HG02763 (cell line): ENCODE measurements around the gene IQSEC3.
"Not testable (repeated sequence)": the region's sequence is repeated elsewhere in the genome, so short reads cannot be mapped to it uniquely, and the experiment has no call there.

ENCODE experiments used
- ATAC-seq: cut with Tn5 transposase; IDR thresholded peaks from one replicate; pipeline ENCODE4 v1.9.1; 2021; ENCODE audit warnings: mild to moderate bottlenecking, moderate library complexity; ENCODE audit not compliant: unreplicated experiment

The IQSEC3 gene

DNA sequence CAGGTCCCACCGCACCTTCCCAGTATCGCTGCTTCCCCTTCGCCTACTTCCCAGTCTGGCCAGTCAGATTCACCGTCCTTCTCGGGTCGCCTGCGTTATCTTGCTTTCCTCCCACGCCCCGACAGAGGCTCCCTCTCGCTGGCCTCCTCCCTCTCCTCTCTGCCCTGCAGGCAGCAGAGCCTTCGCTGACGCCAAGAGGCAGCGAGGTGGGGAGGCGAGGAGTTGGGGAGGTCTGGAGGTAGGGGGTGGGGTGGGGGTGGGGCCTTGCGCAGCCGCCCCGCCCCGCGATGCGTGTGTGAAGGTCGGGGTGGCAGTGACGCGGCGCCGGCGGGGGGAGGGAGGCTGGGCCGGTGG, at the start of gene IQSEC3:
IQSEC3 (plus strand) TSS at position 340 of the 354 bp plus-strand sequence. CDS start 116 bp downstream, outside the sequence.
- ATAC-seq = not testable (repeated sequence)

DNA sequence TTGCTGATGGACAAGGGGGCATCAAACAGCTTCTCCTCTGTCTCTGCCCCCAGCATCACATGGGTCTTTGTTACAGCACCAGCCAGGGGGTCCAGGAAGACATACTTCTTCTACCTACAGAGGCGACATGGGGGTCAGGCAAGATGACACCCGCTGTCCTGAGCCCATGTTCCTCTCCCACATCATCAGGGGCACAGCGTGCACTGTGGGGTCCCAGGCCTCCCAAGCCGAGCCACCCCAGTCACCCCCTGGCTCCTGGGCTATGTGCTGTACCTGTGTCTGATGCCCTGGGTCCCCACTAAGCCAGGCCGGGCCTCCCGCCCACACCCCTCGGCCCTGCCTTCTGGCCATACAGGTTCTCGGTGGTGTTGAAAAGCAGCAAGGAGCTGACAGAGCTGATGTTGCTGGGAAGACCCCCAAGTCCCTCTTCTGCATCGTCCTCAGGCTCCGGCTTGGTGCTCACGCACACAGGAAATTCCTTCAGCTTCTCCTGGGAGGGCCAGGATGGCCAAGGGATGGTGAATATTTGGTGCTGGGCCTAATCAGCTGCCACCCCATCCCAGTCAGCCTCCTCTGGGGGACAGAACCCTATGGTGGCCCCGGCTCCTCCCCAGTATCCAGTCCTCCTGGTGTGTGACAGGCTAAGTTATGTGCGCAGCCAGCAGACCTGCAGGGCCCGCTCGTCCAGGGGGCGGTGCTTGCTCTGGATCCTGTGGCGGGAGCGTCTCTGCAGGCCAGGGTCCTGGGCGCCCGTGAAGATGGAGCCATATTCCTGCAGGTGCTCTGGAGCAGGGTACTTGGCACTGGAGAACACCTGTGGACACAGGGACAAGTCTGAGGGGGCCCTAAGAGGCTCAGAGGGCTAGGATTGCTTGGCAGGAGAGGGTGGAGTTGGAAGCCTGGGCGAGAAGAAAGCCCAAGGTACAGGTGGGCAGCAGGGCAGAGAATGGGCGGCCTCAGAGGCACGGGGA, 48.9 kb upstream of the IQSEC3 start:
- not testable (repeated sequence) for ATAC-seq

DNA sequence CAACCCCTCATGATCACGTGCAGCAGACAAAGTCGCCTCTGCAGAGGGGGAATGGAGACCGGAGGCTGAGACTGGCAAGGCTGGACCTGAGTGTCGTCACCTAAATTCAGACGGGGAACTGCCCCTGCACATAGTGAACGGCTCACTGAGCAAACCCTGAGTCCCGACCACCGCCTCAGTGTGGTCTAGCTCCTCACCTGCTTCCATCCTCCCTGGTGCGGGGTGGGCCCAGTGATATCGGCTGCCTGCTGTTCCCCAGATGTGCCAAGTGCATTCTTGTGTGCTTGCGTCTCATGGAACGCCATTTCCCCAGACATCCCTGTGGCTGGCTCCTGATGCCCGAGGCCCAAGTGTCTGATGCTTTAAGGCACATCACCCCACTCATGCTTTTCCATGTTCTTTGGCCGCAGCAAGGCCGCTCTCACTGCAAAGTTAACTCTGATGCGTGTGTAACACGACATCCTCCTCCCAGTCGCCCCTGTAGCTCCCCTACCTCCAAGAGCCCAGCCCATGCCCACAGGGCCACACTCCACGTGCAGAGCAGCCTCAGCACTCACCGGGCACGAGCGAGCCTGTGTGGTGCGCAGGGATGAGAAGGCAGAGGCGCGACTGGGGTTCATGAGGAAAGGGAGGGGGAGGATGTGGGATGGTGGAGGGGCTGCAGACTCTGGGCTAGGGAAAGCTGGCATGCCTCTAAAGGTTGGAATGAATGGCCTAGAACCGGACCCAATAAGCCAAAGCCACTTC, 47.6 kb upstream of the IQSEC3 start:
- ATAC-seq = not testable (repeated sequence)

DNA sequence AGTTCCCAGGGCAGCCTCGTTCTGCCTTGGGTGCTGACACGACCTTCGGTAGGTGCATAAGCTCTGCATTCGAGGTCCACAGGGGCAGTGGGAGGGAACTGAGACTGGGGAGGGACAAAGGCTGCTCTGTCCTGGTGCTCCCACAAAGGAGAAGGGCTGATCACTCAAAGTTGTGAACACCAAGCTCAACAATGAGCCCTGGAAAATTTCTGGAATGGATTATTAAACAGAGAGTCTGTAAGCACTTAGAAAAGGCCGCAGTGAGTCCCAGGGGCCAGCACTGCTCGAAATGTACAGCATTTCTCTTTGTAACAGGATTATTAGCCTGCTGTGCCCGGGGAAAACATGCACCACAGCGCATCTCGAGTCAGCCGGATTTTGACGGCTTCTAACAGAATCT, 46.7 kb upstream of the IQSEC3 start:
- ATAC-seq = not testable (repeated sequence)

DNA sequence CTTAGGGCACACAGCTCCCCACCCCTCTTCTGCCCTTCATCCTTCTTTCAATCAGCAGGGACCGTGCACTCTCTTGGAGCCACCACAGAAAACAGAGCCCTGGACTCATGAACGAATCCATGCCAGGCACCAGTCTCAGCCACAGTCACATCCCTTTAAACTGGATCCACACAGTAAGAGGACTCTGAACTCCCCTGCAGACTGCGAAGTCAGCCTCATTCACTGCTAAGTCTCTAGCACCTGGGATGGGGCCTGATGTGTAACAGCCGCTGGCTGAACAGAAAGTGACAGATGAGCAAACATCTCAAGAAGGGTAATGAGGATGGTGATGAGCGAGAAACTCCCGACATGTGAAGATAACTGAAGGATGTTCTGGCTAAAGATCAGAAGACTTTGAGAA, 45.8 kb upstream of the IQSEC3 start:
- no peak for ATAC-seq

DNA sequence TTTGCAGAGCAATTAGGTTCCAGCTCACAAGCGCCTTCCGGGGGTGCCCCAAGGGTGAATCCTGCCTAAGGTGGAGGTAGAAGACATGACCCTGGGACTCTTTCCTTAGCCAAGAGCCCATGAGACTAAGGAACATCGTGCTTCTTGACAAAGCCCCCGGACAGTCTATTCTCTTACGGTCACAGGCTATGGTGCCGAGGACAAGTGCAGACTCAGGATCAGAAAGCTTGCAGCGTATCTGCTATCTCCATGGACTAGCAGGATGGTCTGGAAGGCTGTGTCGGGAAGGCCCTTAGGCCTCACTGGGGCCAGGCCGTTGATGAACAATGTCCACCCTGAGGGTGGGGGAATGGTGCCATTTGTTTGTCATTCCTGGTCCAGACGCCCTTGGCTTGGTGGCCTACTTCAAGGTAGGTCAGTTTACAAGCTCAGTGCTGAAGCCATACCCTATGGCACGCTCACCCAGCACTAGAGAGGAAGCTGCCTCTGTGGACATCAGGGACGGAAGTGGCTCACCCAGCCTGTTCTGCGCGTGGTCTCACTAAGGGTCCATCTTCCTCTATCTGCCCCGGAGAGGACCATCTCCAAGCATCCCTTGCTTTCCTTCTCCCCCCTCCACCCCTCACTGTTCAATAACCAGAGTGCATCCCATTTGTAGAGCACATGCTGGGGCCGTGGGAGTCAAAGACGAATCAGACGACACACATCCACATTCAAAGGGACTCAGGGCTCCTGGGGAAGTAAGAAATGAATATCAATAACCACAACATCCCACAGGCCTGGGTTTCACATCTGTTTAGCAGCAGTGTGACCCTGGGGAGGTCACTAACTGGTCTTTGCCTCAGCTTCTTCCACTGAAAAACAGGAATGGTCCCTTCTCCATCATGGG, 45.0 kb upstream of the IQSEC3 start:
- ATAC-seq = peak; percentile 70

DNA sequence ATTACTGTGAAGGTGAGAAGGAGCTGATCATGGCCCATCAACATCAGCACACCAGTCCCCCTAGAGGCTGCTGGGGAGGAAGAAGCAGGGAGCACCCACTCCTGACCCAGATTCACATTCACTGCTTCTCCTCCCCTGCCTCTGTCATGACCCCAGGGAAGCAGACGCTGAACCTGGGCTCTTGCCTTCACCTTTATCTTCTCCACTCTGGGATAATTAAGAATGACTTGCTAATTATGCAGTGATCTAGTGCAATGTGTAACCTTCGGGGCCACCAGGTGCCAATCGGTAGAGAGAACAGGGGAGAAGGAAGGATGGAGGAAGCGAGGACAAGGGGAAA, 44.4 kb upstream of the IQSEC3 start:
- no peak for ATAC-seq

DNA sequence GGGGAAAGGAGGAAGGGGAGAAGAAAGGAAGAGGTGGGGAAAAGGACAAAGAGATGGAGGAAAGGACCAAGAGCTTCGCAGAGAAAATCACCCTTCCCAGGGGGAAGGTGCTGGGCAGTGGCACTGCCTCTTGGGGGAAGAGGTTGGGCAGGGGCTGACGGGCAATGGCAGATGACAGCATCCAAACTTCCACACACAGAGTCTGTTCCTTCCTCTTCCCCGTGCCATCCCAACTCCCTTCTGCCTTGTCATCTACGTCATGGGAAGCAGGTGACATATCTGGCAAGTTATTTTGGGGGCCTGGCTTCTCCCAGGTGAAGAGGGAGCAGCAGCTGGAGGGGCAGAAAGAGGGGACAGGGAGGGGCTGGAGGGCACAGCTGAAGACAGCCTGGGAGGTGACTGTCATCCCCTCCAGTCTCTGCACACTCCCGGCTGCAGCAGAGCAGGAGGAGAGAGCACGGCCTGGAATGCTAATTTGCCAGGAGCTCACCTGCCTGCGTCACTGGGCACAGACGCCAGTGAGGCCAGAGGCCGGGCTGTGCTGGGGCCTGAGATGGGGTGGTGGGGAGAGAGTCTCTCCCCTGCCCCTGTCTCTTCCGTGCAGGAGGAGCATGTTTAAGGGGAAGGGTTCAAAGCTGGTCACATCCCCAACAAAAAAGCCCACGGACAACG, 43.9 kb upstream of the IQSEC3 start:
- no peak for ATAC-seq

DNA sequence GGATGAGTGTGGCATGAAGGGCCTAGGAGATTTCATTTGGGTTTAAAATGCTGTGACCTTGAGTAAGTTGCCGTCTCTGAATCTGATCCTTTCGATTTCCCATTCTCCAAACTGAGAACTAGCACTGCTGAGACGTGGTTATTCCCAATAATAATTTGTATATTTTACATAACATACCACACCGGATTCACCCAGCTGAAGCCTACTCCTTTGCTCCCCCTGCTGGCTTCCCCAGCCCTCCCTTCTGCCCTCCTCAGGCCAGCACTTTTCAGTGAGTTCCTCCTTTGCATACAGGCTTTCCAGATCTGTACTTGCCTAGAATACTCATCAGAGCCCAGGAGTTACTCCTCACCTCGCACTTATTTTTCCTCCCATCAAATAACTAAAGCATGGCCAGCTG, 38.7 kb upstream of the IQSEC3 start:
- not testable (repeated sequence) for ATAC-seq

DNA sequence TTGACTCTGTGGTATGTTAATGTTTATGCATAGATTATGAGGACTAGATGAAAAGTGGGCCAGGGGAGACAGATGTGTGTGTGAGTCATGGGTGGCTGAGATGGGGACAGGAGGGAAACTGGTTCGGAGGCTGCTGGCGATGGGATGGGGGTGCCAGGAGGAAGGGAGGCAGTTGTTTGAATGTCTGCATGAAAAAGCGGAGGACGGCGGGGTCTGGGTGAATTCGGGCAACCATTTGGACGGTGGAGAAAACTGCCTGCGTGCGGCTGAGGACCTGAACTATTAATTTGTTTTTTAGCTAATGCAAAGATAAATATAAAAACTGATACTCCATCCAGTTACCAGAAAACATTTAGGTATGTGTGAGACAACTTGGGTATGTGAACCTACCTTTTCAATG, 27.8 kb upstream of the IQSEC3 start:
- not testable (repeated sequence) for ATAC-seq

DNA sequence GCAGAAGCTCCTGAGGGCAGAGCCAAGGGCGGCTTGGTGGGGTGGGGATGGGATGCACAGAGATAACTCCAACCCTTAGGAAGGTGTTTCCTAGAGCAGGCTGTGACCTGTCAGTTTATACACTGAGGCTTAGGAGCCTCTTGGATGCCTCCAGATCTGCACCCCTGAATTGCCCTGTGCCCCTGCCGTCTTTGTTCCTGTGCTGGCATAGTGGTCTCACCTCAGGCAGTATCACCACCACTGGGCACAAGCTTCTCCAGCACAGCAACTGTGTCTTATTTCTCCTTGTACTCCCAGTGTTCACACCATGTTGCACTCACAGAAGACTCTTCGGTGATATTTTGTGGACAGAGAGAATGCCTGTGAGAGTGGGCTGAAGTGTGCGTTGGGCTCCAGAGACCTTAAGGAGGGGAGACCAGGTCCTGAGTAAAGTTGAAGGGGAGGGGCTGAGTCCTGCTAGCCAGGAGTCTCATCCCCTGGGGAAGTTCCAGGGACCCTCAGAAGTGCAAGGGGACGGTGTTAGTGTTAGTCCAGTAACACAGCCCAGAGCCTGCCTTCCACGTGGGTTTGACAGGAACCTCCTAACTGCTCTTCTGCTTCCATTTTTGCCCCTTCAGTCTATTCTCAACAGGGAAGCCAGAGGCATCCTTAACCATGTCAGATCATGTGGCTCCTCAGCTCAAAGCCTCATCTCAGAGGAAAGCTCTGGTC, 26.9 kb upstream of the IQSEC3 start:
- not testable (repeated sequence) for ATAC-seq

DNA sequence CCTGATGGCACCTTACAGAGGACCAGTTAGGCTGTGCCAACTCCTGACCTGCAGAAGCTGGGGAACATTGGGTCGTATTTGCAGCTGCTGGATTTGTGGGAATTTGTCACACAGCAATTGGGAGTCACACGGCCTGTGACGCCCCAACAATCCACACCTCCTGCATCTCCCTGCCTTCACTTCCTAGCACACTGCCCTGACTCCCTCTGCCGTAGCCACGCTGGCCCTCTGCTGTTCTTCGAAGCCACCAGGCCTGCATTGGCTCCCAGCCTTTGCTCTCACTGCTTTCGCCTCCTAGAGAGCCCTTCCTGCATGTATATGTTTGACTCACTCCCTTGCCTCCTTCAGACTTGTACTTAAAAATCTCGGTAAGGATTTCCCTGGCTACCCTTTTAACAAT, 22.2 kb upstream of the IQSEC3 start:
- not testable (repeated sequence) for ATAC-seq

DNA sequence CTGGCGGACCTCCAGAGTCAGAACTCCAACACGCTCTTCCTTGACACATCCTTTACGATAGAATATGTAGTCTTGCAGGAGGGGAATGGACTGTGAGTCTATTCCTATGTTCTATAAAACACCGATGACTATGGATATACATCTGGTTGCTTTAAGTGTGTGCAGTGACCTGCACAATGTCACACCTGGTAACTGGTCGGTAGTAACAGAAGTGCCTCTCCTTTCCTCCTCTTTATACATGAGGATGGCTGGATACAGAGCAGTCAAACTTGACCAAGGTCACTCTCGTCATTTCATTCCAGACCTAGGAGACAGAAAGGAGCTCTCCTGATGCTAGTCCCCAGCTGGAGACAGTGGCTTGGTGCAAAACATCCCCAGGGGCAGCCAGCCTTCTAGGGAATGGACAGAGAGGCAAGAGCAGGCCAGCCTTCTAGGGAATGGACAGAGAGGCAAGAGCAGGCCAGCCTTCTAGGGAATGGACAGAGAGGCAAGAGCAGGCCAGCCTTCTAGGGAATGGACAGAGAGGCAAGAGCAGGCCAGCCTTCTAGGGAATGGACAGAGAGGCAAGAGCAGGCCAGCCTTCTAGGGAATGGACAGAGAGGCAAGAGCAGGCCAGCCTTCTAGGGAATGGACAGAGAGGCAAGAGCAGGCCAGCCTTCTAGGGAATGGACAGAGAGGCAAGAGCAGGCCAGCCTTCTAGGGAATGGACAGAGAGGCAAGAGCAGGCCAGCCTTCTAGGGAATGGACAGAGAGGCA, 21.2 kb upstream of the IQSEC3 start:
- ATAC-seq = not testable (repeated sequence)

DNA sequence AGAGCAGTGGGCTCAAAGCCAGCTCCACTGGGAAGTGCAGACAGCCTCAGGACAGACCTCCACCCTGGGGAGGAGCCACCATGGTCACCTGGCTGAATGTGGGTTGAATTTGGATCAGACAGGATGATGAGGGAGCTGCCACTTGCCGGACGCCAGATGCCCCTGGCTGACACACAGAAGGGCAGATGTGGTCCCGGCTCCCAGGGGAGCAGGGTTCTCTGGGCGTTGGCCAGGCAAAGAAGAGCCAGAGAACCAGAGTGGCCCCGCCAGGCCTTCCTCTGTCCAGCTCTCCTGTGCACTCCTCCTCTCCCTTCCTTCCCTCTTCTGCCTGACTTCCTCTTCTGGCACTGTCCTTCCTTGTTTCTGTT, 20.6 kb upstream of the IQSEC3 start:
- ATAC-seq = not testable (repeated sequence)

DNA sequence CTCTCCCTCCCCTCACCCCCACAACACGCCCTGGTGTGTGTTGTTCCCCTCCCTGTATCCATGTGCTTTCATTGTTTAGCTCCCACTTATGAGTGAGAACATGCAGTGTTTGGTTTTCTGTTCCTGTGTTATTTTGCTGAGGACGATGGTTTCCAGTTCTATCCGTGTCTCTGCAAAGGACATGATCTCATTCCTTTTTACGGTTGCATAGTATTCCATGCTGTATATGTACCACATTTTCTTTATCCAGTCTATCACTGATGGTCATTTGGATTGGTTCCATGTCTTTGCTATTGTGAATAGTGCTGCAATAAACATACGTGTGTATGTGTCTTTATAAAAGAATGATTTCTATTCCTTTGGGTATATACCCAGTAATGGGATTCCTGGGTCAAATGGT, 20.0 kb upstream of the IQSEC3 start:
- ATAC-seq = not testable (repeated sequence)

DNA sequence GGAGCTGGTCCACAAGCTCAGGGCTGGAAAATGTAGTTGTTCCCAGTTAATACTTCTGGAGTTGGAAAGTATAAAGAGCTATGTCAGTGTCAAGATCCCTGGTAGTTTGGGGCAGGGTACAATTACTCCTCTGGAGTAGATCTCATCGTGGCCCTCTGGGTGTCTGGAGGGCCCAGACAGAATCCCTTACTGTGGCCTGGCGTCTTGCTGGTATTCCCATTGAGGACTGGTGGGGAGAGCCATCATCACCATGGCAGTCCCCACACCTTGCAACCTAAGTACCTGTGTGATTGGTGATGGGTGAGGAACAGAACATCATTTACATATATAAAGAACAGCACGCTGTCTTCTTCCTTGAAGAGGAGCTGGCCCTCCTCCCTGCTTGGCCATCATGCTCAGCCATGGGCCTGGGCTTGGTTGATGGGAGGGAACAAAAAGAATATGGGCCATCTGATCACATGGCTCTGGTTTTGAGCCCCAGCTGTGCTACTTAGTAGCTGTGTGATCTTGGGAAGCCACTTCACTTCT, 18.8 kb upstream of the IQSEC3 start:
- ATAC-seq = not testable (repeated sequence)

DNA sequence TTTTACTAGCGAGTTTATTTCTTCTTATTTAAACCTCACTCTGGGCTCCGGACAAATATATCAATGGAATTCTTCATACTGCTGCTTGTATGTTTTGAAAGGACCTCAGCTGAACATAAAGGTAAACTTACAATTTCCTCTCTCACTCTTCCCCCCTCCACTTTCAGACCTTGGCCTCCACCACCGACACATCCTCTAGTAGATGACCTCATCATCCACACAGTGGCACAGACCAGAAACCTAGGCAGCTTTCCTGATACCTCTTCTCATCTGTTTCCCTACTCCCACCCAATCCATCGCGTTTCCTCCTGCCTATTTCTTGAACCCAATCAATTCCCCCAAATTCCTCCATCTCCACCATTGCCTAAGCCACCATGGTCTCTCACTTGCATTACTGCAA, 17.4 kb upstream of the IQSEC3 start:
- ATAC-seq = not testable (repeated sequence)

DNA sequence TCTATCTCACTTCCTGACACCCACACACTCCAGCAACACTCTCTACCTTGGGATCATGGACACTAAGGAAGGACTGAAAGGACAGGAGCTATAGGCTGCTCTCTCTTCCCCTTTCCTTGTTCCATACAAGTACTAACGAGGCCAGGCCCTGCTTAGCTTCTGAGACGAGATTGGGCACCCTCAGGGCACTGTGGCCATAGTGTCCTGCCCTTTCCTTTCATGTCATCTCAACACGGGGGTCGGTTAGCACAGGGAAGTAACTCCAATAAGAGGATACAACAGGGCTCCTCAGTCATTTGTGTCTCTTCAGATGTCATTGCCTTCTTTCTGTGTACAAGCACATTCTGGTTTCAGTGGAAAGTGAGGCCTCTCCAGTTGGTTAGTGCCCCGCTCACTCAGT, 15.5 kb upstream of the IQSEC3 start:
- not testable (repeated sequence) for ATAC-seq

DNA sequence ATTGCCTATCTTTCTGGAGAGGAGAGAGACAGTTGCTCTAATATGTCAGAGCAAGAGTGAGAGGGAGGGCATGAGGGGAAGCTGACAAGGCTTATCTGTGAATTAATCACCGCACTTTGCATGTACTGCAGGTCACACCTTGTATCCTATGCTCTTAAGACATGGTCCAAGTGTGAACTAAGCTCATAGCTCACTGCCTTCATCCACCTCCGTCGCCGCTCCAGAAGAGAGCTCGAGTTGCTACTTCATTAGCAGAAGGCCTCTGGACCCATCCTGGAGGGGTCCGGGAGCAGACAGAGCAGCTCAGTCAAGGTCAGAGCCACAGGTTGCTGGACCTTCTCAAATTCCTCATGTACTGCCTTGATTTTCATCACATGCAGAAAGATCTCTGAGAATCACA, 14.6 kb upstream of the IQSEC3 start:
- not testable (repeated sequence) for ATAC-seq
